OCI-LY1 (cell line): Measurements from ENCODE around the gene ADGRD2.

Experiments used
- H2AFZ ChIP-seq: fragments of 200-600 bp; sonication (generic), shearing (Covaris generic); 2 replicates; pipeline ENCODE4 v1.6.0; 2014; ENCODE audit warnings: antibody characterized with exemption, mild to moderate bottlenecking, low read length
- H3F3A ChIP-seq: fragments of 200-600 bp; sonication (generic), shearing (Covaris generic); 2 replicates; pipeline ENCODE4 v1.6.0; 2014; ENCODE audit warnings: mild to moderate bottlenecking, antibody characterized with exemption, low read length, moderate library complexity; ENCODE audit not compliant: insufficient read depth
- H3K27ac ChIP-seq: fragments of 200-600 bp; sonication (generic); 2 replicates; pipeline ENCODE4 v1.5.1; 2014; ENCODE audit warnings: low read length, mixed run types, mild to moderate bottlenecking, low read depth; ENCODE audit not compliant: poor library complexity, severe bottlenecking
- H3K27me3 ChIP-seq: fragments of 200-600 bp; sonication (generic); 2 replicates; pipeline ENCODE4 v1.6.0; 2014; ENCODE audit warnings: antibody characterized with exemption, mild to moderate bottlenecking, low read length, moderate library complexity; ENCODE audit not compliant: insufficient read depth
- H3K36me3 ChIP-seq: fragments of 200-600 bp; sonication (generic); 2 replicates; pipeline ENCODE4 v1.6.1; 2014; ENCODE audit warnings: mild to moderate bottlenecking, antibody characterized with exemption, low read length, moderate library complexity, mixed read lengths; ENCODE audit not compliant: insufficient read depth
- H3K4me1 ChIP-seq: fragments of 200-600 bp; sonication (generic); 2 replicates; pipeline ENCODE4 v1.5.1; 2014; ENCODE audit warnings: mild to moderate bottlenecking, low read length, moderate library complexity; ENCODE audit not compliant: insufficient read depth, severe bottlenecking
- H3K4me2 ChIP-seq: fragments of 200-600 bp; sonication (generic), shearing (Covaris generic); 2 replicates; pipeline ENCODE4 v1.6.1; 2014; ENCODE audit warnings: low read length
- H3K4me3 ChIP-seq: fragments of 200-600 bp; sonication (generic); 2 replicates; pipeline ENCODE4 v1.5.1; 2014; ENCODE audit warnings: low read length, low read depth, mild to moderate bottlenecking, mixed read lengths; ENCODE audit not compliant: poor library complexity, severe bottlenecking
- H3K79me2 ChIP-seq: fragments of 200-600 bp; shearing (Covaris generic); 2 replicates; pipeline ENCODE4 v1.6.1; 2016; ENCODE audit warnings: mixed run types, low read length, mixed read lengths; ENCODE audit not compliant: insufficient read depth
- H3K9ac ChIP-seq: fragments of 200-600 bp; sonication (generic), shearing (Covaris generic); 2 replicates; pipeline ENCODE4 v1.6.1; 2014; ENCODE audit warnings: mild to moderate bottlenecking, low read length, mixed read lengths
- H3K9me2 ChIP-seq: fragments of 200-600 bp; sonication (generic), shearing (Covaris generic); 2 replicates; pipeline ENCODE4 v1.6.1; 2014; ENCODE audit warnings: low read depth, mild to moderate bottlenecking, low read length, mixed read lengths
- H3K9me3 ChIP-seq: fragments of 200-600 bp; shearing (Covaris generic); 2 replicates; pipeline ENCODE4 v1.6.1; 2014; ENCODE audit warnings: low read length, mixed read lengths
- H4K20me1 ChIP-seq: fragments of 200-600 bp; sonication (generic), shearing (Covaris generic); 2 replicates; pipeline ENCODE4 v1.6.0; 2016; ENCODE audit warnings: mild to moderate bottlenecking, low read length; ENCODE audit not compliant: insufficient read depth
- EZH2 ChIP-seq: fragments of 200-600 bp; sonication (generic), shearing (Covaris generic); IDR thresholded peaks from 2 replicates; pipeline ENCODE4 v1.8.0; 2017; ENCODE audit warnings: borderline replicate concordance, mixed run types, mild to moderate bottlenecking, antibody characterized with exemption, low read length, moderate library complexity, mixed read lengths
- TF ChIP-seq, protein P1 (sequence below): fragments of 200-600 bp; sonication (generic), shearing (Covaris generic); IDR thresholded peaks from 2 replicates; pipeline ENCODE4 v1.5.1; 2017; ENCODE audit warnings: mild to moderate bottlenecking, antibody characterized with exemption, low read length, moderate library complexity, mixed read lengths

ADGRD2 gene

DNA sequence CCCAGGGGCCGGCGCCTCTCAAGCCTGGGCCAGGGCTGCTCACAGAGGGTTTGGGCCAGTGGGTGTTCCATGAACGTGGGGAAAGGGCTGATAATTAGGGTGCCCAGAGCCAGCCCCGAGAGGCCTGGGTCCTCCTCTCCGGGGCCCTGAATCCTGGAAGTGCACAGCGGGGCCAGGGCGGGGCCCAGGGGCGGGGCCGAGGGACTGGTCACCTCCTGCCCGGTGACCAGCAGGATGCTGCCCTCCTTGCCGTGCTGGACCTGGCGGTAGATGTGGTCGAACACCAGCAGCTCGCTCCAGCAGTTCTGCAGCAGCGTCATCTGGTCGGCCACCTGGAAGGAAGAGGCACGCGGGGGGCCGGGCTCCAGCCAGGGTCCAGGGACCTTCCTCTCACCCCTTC is 42.6 kb downstream of the ADGRD2 start:
- TF ChIP-seq, protein P1, sequence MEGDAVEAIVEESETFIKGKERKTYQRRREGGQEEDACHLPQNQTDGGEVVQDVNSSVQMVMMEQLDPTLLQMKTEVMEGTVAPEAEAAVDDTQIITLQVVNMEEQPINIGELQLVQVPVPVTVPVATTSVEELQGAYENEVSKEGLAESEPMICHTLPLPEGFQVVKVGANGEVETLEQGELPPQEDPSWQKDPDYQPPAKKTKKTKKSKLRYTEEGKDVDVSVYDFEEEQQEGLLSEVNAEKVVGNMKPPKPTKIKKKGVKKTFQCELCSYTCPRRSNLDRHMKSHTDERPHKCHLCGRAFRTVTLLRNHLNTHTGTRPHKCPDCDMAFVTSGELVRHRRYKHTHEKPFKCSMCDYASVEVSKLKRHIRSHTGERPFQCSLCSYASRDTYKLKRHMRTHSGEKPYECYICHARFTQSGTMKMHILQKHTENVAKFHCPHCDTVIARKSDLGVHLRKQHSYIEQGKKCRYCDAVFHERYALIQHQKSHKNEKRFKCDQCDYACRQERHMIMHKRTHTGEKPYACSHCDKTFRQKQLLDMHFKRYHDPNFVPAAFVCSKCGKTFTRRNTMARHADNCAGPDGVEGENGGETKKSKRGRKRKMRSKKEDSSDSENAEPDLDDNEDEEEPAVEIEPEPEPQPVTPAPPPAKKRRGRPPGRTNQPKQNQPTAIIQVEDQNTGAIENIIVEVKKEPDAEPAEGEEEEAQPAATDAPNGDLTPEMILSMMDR, result no peak
- no peak for TF ChIP-seq EZH2
- Histone ChIP-seq H3K9me2 (no peaks in the 10 kb centered on the region), H3K36me3 (no peaks in the 10 kb centered on the region)

DNA sequence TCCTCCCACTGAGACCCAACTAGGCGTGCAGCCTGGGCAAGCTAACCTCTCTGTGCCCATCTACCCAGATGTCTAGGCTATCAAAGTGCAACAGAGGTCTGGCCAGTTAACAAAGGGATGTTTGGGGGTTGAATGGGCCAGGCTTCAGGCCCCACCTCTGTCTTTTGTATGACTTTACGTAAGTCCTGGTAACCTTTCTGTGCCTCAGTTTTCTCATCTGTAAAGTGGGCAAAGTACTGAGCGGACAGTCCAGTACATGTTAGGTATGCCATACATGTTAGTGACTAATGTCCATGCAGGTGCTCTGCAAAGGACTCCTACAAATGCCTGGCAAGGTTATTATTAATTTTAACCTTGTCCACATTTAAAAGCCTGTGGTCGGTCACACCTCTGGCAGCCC is 43.0 kb downstream of the ADGRD2 start:
- no peaks in the 10 kb centered on the region for H3K79me2 ChIP-seq
- no peak overlapping the region for H3K4me3 ChIP-seq
- no peaks in the 10 kb centered on the region for H4K20me1 ChIP-seq
- no peaks in the 10 kb centered on the region for H3F3A ChIP-seq
- no peak overlapping the region for H3K9ac ChIP-seq
- H3K4me2 ChIP-seq, result no peak overlapping the region
- no peak for TF ChIP-seq EZH2
- TF ChIP-seq, protein P1, result no peak
- 0 out of 2 replicates have a peak, but pooled peaks cover 5% of the 10 kb centered on the region for H3K27me3 ChIP-seq
- H3K9me3 ChIP-seq, result no peaks in the 10 kb centered on the region
- no peak overlapping the region for H3K27ac ChIP-seq
- H3K9me2 ChIP-seq, result no peaks in the 10 kb centered on the region
- no peaks in the 10 kb centered on the region for H3K36me3 ChIP-seq
- H2AFZ ChIP-seq, result no peak overlapping the region
- no peaks in the 10 kb centered on the region for H3K4me1 ChIP-seq

More for the DNA sequence above, 42.6 kb downstream of the ADGRD2 start:
- H3K9ac ChIP-seq, result no peak overlapping the region
- H3K79me2 ChIP-seq, result no peaks in the 10 kb centered on the region
- H3K4me2 ChIP-seq, result no peak overlapping the region
- H3K27ac ChIP-seq, result no peak overlapping the region
- no peak overlapping the region for H2AFZ ChIP-seq
- no peaks in the 10 kb centered on the region for H3K9me3 ChIP-seq
- no peaks in the 10 kb centered on the region for H3F3A ChIP-seq
- no peak overlapping the region for H3K4me3 ChIP-seq
- H3K27me3 ChIP-seq, result 0 out of 2 replicates have a peak, but pooled peaks cover 5% of the 10 kb centered on the region
- H4K20me1 ChIP-seq, result no peaks in the 10 kb centered on the region
- H3K4me1 ChIP-seq, result no peaks in the 10 kb centered on the region

DNA sequence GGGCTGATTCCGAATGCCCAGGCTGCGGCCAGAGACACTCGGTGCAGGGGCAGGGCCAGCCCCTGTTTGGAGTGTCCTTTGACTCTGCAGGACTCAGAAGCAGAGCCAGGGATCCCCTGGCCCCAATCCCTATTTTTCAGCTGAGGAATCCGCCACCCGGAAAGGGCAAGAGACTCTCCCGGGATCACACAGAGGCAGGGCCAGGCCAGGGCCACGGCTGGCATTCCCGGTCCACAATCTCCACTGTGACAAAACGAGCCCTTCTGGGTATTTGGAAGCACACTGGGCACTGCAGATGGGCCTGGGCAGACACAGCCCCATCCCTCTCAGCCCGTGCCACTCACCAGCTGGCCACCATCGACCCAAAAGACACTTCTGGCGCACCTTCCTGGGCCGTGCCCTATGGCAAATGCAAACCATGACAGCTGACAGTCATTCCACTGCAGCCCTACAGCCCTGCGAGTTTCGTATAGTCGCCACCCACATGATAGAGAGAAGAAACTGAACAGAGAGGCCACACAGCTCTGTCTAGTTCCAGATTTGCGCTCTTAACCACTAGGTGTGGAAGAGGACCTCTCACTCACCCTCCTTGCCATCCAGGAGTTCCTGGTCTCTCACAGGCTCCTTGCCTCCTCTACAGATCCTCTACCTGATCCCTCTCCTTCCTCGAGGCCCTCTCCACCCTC is 43.7 kb downstream of the ADGRD2 start:
- H3K9me3 ChIP-seq, result no peaks in the 10 kb centered on the region

More for the DNA sequence above, 43.7 kb downstream of the ADGRD2 start:
- Histone ChIP-seq H3K27me3 (0 out of 2 replicates have a peak, but pooled peaks cover 5% of the 10 kb centered on the region), H3K79me2 (no peaks in the 10 kb centered on the region), H3K9me2 (no peaks in the 10 kb centered on the region), H4K20me1 (no peaks in the 10 kb centered on the region), H3K36me3 (no peaks in the 10 kb centered on the region), H3K27ac (no peak overlapping the region), H3F3A (no peaks in the 10 kb centered on the region), H3K4me2 (no peak overlapping the region), H3K9ac (no peak overlapping the region), H3K4me3 (no peak overlapping the region), H2AFZ (no peak overlapping the region), H3K4me1 (no peaks in the 10 kb centered on the region)
- no peak for TF ChIP-seq EZH2
- TF ChIP-seq, protein P1, result no peak
